K562 (cell line): Measurements from ENCODE around the gene DTX2. TPM values are rescaled to one million over a fixed set of nuclear protein-coding genes. Genes with fewer than 3 reads are reported as not detected.
"Not testable (repeated sequence)": the region's sequence is repeated elsewhere in the genome, so short reads cannot be mapped to it uniquely, and the experiment has no call there.

Source experiments
- ATAC-seq: fragments of 200-7000 bp; cut with Tn5 transposase; 3 replicates; pipeline ENCODE4 v1.9.1; 2020; ENCODE audit warnings: moderate library complexity
- BruUV-seq: library from RNA; stranded (reverse); fragments of 400-500 nt; replicated peaks from 2 replicates; lab custom pipeline; 2021; lab: Mats Ljungman, UMichigan
- CTCF ChIA-PET: fragments of 300-600 bp; formaldehyde crosslinking; extraction: SDS; loops from one replicate; lab custom pipeline; 2021; ENCODE audit warnings: low intra/inter-chr PET ratio; lab: Yijun Ruan, JAX
- POLR2A ChIA-PET: fragments of 300-600, 350-650 bp; sonication (Branson Sonifier 250); formaldehyde crosslinking; extraction: SDS; loops from one replicate; lab custom pipeline; 2021; ENCODE audit warnings: antibody characterized with exemption, inconsistent platforms; lab: Yijun Ruan, JAX
- DNase-seq, 4 experiments: peaks; one replicate each; pipeline versions ENCODE4 v3.0.0 to v3.0.0-alpha.2; 2011 to 2018; ENCODE audit warnings: low spot score in 3 of 4, mixed read lengths in 3 of 4; ENCODE audit errors: extremely low read depth in 1 of 4
- FAIRE-seq: peaks from 2 replicates; lab custom pipeline; 2011; peaks lifted over from hg19 to GRCh38; lab: Jason Lieb, UNC
- H2AFZ ChIP-seq: 2 replicates; pipeline ENCODE4 v1.6.0; 2011; ENCODE audit warnings: low read depth, low read length, control low read depth, inconsistent platforms
- H3K27ac ChIP-seq: fragments of 200-600 bp; 3 replicates; pipeline ENCODE4 v1.8.0; 2011; ENCODE audit warnings: low read depth, mild to moderate bottlenecking, control low read depth, inconsistent platforms, low read length, moderate library complexity, mixed read lengths; ENCODE audit errors: extremely low read depth
- H3K27me3 ChIP-seq, 2 experiments: fragments of 300-600 bp in 1 of 2; 2 replicates in 1 of 2; 3 replicates in 1 of 2; pipeline versions ENCODE4 v1.6.0 to v1.8.0; 2011; ENCODE audit warnings: inconsistent platforms in 2 of 2, low read length in 2 of 2, mild to moderate bottlenecking in 1 of 2, mixed read lengths in 1 of 2, moderate library complexity in 1 of 2; ENCODE audit not compliant: control insufficient read depth in 2 of 2, insufficient read depth in 2 of 2
- H3K36me3 ChIP-seq: fragments of 300-600 bp; 3 replicates; pipeline ENCODE4 v1.8.0; 2011; ENCODE audit warnings: mild to moderate bottlenecking, low read length, inconsistent platforms; ENCODE audit not compliant: control insufficient read depth, insufficient read depth
- H3K4me1 ChIP-seq, 2 experiments: fragments of 200-600 bp in 1 of 2; replicated peaks in 1 of 2; 2 replicates in 1 of 2; 3 replicates in 1 of 2; pipeline versions ENCODE4 v1.5.1 to v1.8.0; 2011; ENCODE audit warnings: inconsistent platforms in 2 of 2, low read length in 2 of 2, mild to moderate bottlenecking in 1 of 2, mixed read lengths in 1 of 2, moderate library complexity in 1 of 2; ENCODE audit not compliant: control insufficient read depth in 2 of 2, insufficient read depth in 2 of 2
- H3K4me2 ChIP-seq: 2 replicates; pipeline ENCODE4 v1.6.1; 2011; ENCODE audit warnings: low read length, control low read depth, inconsistent platforms, mixed read lengths; ENCODE audit not compliant: insufficient read depth
- H3K4me3 ChIP-seq: fragments of 200-600 bp; sonication (generic), shearing (Covaris generic); 2 replicates; pipeline ENCODE4 v1.5.1; 2016; ENCODE audit warnings: control low read depth, inconsistent platforms
- H3K79me2 ChIP-seq: fragments of 200-600 bp; 3 replicates; pipeline ENCODE4 v1.8.0; 2011; ENCODE audit warnings: low read length, inconsistent platforms; ENCODE audit not compliant: control insufficient read depth, insufficient read depth
- H3K9ac ChIP-seq, 2 experiments: 2 replicates each; pipeline versions ENCODE4 v1.6.0 to v1.6.1; 2011; ENCODE audit warnings: low read depth in 2 of 2, low read length in 2 of 2, control low read depth in 1 of 2, inconsistent platforms in 1 of 2, mild to moderate bottlenecking in 1 of 2, mixed read lengths in 1 of 2; ENCODE audit not compliant: insufficient read depth in 1 of 2
- H3K9me1 ChIP-seq: one replicate; pipeline ENCODE4 v1.6.0; 2011; ENCODE audit warnings: inconsistent platforms, mild to moderate bottlenecking, low read length, moderate library complexity; ENCODE audit not compliant: control insufficient read depth, insufficient read depth
- H3K9me3 ChIP-seq: replicated peaks from 2 replicates; pipeline ENCODE4 v1.5.1; 2011; ENCODE audit warnings: low read depth, low read length, inconsistent platforms; ENCODE audit not compliant: control insufficient read depth, insufficient read depth
- H4K20me1 ChIP-seq: replicated peaks from 2 replicates; pipeline ENCODE4 v1.6.1; 2011; ENCODE audit warnings: low read length, inconsistent platforms, mixed read lengths; ENCODE audit not compliant: control insufficient read depth, insufficient read depth
- POLR2G ChIP-seq: fragments of 200-400 bp; formaldehyde crosslinking; IDR thresholded peaks from 2 replicates; pipeline ENCODE4 v1.6.1; 2017; ENCODE audit warnings: low read depth, mild to moderate bottlenecking, antibody characterized with exemption, low read length, moderate library complexity
- ZNF133 ChIP-seq: fragments of 250-450 bp; sonication (Bioruptor Pico); IDR thresholded peaks from 2 replicates; pipeline ENCODE4 v1.4.0; 2020; ENCODE audit warnings: mild to moderate bottlenecking
- WGBS: fragments of 100-300 bp; shearing (Covaris generic); methylation state at CpG from one replicate; pipeline ENCODE4 v1.1.6; 2016; ENCODE audit warnings: low coverage, mixed read lengths; ENCODE audit not compliant: insufficient coverage; ENCODE audit errors: missing lambda C conversion rate; 5-methylcytosine and 5-hydroxymethylcytosine counted together
- in situ Hi-C: fragments of 300-500 bp; cut with MboI; formaldehyde crosslinking; loops from 4 replicates; pipeline ENCODE4 v1.15.0; 2018; ENCODE audit warnings: inconsistent platforms, mixed read lengths
- intact Hi-C: fragments of 100-400 bp; cut with micrococcal nuclease; formaldehyde crosslinking; loops from 2 replicates; pipeline ENCODE4 v1.14.2; 2022
- polyA plus RNA-seq, 8 experiments: library from polyadenylated mRNA; depleted of rRNA in 4 of 8; stranded (reverse) in 5 of 8; unstranded in 3 of 8; fragments of >200 nt; fragmentation: Nextera tagmentation in 2 of 8; fragmentation: Illumina TruSeq in 1 of 8; extraction: Ambion mirVana in 2 of 8; extraction: Trizol in 1 of 8; gene quantifications; 2 replicates each; pipeline versions ENCODE4 v1.2.1 to v1.2.3, GENCODE V29; 2011 to 2014; ENCODE audit warnings: inconsistent platforms in 1 of 8, missing spikeins in 1 of 8
- total RNA-seq, 7 experiments: library from RNA; depleted of rRNA in 6 of 7; stranded (reverse); fragments of >200 nt in 6 of 7; fragmentation: Illumina TruSeq in 2 of 7; extraction: Trizol in 2 of 7; gene quantifications; 2 replicates each; pipeline versions ENCODE4 v1.2.1 to v1.2.3, GENCODE V29; 2011 to 2021; ENCODE audit warnings: low replicate concordance in 1 of 7

DTX2 gene
- total and polyA plus RNA-seq, 9 of the 15 experiments (the other 6 are each of a cell fraction or from before 2014, with no cell fraction given), result 0.20 to 31.5 (median 9.8) TPM

DNA sequence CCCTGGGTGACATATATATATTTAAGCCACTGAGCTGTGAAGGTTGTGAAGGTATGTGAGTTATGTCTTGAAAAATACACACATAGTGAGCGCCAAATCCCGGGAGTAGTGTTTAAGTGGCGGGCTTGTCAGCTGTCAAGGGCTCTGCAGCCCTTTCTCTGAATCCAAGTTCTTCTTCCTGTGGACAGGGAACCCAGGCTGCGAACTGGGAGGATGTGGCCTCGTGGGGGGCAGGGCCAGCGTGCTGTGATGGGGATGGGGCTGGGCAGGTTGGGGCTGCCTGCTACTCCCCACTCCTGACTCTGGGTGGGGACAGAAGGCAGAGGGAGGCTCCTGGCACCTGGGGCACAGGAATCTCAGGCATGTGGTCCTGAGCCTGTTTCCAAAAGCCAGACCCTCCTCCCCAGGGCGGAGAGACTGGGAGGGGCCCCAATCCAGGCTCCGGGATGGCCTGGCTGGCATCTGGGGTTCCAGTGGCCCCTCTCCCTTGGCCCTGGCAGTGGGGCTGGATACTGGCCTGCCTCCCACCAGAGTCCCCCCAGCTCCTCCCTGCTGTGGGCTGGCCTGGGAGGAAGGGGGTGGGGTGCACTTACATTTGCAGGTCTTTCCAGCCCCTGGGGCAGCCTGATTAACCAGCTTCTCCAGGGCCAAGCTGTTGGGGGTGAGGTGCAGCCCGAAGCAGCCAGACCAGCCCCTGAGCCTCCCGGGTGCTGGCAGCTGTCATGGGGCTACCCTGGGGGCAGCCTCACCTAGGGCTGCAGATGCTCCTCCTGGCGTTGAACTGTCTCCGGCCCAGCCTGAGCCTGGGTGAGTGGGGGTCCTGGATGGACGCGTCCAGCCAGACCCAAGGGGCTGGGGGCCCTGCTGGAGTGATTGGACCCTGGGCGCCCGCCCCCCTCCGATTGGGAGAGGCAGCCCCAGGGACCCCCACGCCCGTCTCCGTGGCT is 48.7 kb downstream of the DTX2 start, which contains the start of gene UPK3B:
Gene UPK3B (plus strand): TSS at position 622 of the 947 bp plus-strand sequence. CDS start 101 bp downstream, at position 723.
- H3K27ac ChIP-seq, result no peak within 1 kb of the TSS
- POLR2A ChIA-PET, result interaction anchor here (1.0 kb wide), 1 partner anchor 496 kb away, joined by 3 read pairs; no protein-coding TSS in a partner anchor
- no peaks in the 10 kb centered on the region for H3K9me3 ChIP-seq
- WGBS, result 38% methylated on average over 14 of the region's 20 CpGs
- in situ Hi-C loops, result loop anchor here (10.0 kb wide), 2 partner anchors 75 to 95 kb away; no protein-coding TSS in a partner anchor
- no peaks in the 10 kb centered on the region for H3K79me2 ChIP-seq
- TF ChIP-seq ZNF133 (CRISPR knock-in tag) (no peak), POLR2G (0 out of 2 replicates have a peak, but pooled peaks have one; percentile 4)
- DNase-seq (peak in 1 of 4 experiments; percentile 27), ATAC-seq (peak; percentile 7), FAIRE-seq (no peak)
- no peaks in the 10 kb centered on the region for H4K20me1 ChIP-seq
- peaks cover 5% of the 10 kb centered on the region; the same call in 1 of the 3 replicates for H3K36me3 ChIP-seq
- H2AFZ ChIP-seq, result 0 out of 2 replicates have a peak within 1 kb of the TSS, but pooled peaks have one; percentile 35
- no peaks in the 10 kb centered on the region for H3K27me3 ChIP-seq
- BruUV-seq, result no TSS peak
- peak within 1 kb of the TSS in 1 of 2 experiments; percentile 83; a peak in 2 of 4 replicates for H3K9ac ChIP-seq
- intact Hi-C loops, result loop anchor here (10.0 kb wide), 1 partner anchor 485 kb away; no protein-coding TSS in a partner anchor
- CTCF ChIA-PET, result no interaction called here
- H3K4me1 ChIP-seq, result peaks cover 0 to 34% of the 10 kb centered on the region in 2 experiments; a peak in 2 of 5 replicates
- no peak within 1 kb of the TSS for H3K4me2 ChIP-seq
- no peaks in the 10 kb centered on the region for H3K9me1 ChIP-seq
- H3K4me3 ChIP-seq, result no peak within 1 kb of the TSS

DNA sequence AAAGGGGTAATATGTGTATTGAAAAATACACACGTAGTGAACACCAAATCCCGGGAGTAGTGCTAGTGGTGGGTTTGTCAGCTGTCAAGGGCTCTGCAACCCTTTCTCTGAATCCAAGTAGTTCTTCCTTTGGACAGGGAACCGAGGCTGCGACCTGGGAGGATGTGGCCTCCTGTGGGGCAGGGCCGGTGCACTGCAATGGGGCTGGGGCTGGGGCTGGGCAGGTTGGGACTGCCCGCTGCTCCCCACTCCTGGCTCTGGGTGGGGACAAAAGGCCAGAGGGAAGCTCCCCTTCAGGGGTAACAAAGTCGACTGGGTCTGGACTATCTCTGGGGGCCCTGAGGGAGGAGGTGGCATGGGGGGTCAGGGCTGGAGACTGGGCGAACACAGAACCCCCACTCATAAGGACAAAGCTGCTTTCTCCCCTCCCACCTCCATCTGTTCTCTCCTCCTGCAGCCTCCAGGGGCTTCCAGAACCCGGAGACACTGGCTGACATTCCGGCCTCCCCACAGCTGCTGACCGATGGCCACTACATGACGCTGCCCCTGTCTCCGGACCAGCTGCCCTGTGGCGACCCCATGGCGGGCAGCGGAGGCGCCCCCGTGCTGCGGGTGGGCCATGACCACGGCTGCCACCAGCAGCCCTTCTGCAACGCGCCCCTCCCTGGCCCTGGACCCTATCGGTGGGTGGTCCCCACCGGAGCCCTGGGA is 49.8 kb downstream of the DTX2 start:
- BruUV-seq, result not testable (repeated sequence)

More for the DNA sequence above, 49.8 kb downstream of the DTX2 start:
- H3K36me3 ChIP-seq, POLR2A ChIA-PET, intact Hi-C loops, FAIRE-seq, CTCF ChIA-PET, in situ Hi-C loops, DNase-seq, H3K9ac ChIP-seq, H3K4me2 ChIP-seq, H3K9me3 ChIP-seq, H3K4me3 ChIP-seq, ATAC-seq, H4K20me1 ChIP-seq, H2AFZ ChIP-seq, H3K27ac ChIP-seq, H3K79me2 ChIP-seq, H3K9me1 ChIP-seq, H3K27me3 ChIP-seq: not testable (repeated sequence)
- WGBS, result 68% methylated on average over 8 of the region's 24 CpGs
- peaks cover 0 to 37% of the 10 kb centered on the region in 2 experiments; a peak in 2 of 5 replicates for H3K4me1 ChIP-seq
